Endothelial cell of coronary artery (primary cell): ENCODE measurements around the gene NFATC2. TPM values are rescaled to one million over a fixed set of nuclear protein-coding genes. Genes with fewer than 3 reads are reported as not detected.

Experiments
- total RNA-seq: library from RNA; depleted of rRNA; stranded (reverse); fragments of >200 nt; gene quantifications from 2 replicates; pipeline ENCODE4 v1.2.3, GENCODE V29; 2014

The NFATC2 gene
- 1.1 and 1.5 TPM in 2 replicates for total RNA-seq

DNA sequence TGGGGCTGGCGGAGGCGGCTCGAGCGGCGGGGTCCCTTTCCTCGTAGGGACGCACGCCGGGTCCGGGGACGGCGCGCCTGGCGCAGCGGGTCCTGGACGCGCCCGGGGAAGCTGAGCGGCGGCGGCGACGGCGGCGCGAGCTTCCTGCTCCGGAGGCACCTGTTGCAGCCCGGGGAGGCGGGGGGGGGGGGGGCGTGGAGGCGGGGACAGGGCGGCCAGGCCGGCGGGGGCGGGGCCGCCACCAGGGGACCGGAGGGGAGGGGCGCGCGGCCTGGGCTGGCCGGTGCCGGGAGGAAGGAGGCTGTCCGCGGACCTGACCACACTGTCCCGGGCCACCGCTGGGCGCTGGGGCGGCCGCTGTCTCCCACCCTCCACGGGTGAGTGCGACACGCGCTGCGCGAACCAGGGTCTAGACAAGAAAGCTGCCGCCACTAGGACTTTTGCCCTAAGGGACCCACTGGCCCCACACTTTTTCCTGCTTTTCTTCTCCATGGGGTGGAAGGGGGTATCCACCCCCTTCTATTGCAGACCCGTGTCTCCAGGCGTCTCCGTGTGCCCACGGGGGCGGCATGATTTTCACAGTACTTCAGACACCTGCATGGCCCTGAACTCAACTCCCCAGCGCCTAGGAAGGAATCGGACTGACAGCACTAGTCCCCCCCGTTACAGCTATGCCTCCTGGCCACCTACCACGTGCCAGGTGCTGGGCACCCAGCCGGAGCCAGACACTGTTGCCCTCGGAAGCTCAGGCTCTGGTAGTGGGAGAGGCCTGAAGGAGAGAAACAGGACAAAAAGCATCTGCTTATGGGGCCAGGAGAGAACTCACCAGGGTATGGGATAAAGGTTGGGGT, at the start of gene NFATC2:
Gene NFATC2, minus strand, starts transcription at position 149 of the 851 bp plus-strand sequence. CDS start 220 bp downstream, outside the sequence.

Other genes with a start within 250 kb of the NFATC2 start
- 21.2 and 21.8 TPM in 2 replicates for gene ATP9A, start 225.7 kb upstream of the NFATC2 start, total RNA-seq